Caco-2 (cell line): ENCODE data around the gene AMELX. TPM values are rescaled to one million over a fixed set of nuclear protein-coding genes. Genes with fewer than 3 reads are reported as not detected.

Experiments
- BruUV-seq: library from RNA; stranded (reverse); fragments of 400-500 nt; replicated peaks from 2 replicates; lab custom pipeline; 2021; lab: Mats Ljungman, UMichigan
- CTCF ChIA-PET: fragments of 300-600 bp; sonication (Branson Sonifier 250); formaldehyde crosslinking; loops from one replicate; lab custom pipeline; 2022; ENCODE audit warnings: antibody characterized with exemption; lab: Charles Lee
- POLR2A ChIA-PET: fragments of 300-600 bp; sonication (Branson Sonifier 250); formaldehyde crosslinking; loops from one replicate; lab custom pipeline; 2022; ENCODE audit warnings: antibody characterized with exemption; lab: Charles Lee
- DNase-seq, 2 experiments: peaks; one replicate each; pipeline versions ENCODE4 v3.0.0 to v3.0.0-alpha.2; 2020 to 2022
- H3K27me3 ChIP-seq: replicated peaks from 2 replicates; pipeline ENCODE4 v1.6.0; 2011; ENCODE audit warnings: low read length; ENCODE audit not compliant: control insufficient read depth, insufficient read depth
- H3K36me3 ChIP-seq: 2 replicates; pipeline ENCODE4 v1.5.1; 2011; ENCODE audit warnings: low read length; ENCODE audit not compliant: control insufficient read depth, insufficient read depth
- H3K4me1 ChIP-seq: fragments of 250-450 bp; sonication (Bioruptor Pico); 2 replicates; pipeline ENCODE4 v1.5.1; 2020; ENCODE audit warnings: mild to moderate bottlenecking
- H3K4me3 ChIP-seq: 2 replicates; pipeline ENCODE4 v1.5.1; 2011; ENCODE audit warnings: low read depth, mild to moderate bottlenecking, control low read depth, low read length
- H3K9me3 ChIP-seq: fragments of 250-450 bp; sonication (Bioruptor Pico); 2 replicates; pipeline ENCODE4 v1.5.1; 2020; ENCODE audit warnings: mild to moderate bottlenecking, moderate library complexity
- H3K27ac Mint-ChIP-seq: one replicate; pipeline ENCODE4 v1.8.0; 2022; ENCODE audit warnings: mixed read lengths; ENCODE audit not compliant: unreplicated experiment
- H3K27me3 Mint-ChIP-seq: one replicate; pipeline ENCODE4 v1.8.0; 2022; ENCODE audit warnings: mixed read lengths; ENCODE audit not compliant: insufficient read depth, unreplicated experiment
- H3K36me3 Mint-ChIP-seq: one replicate; pipeline ENCODE4 v1.8.0; 2022; ENCODE audit warnings: mild to moderate bottlenecking, mixed read lengths; ENCODE audit not compliant: insufficient read depth, unreplicated experiment
- H3K4me1 Mint-ChIP-seq: one replicate; pipeline ENCODE4 v1.8.0; 2022; ENCODE audit warnings: low read depth, mixed read lengths; ENCODE audit not compliant: unreplicated experiment
- H3K4me3 Mint-ChIP-seq: one replicate; pipeline ENCODE4 v1.8.0; 2022; ENCODE audit warnings: mild to moderate bottlenecking, moderate library complexity, mixed read lengths; ENCODE audit not compliant: unreplicated experiment
- H3K9me3 Mint-ChIP-seq: one replicate; pipeline ENCODE4 v1.8.0; 2022; ENCODE audit warnings: mixed read lengths; ENCODE audit not compliant: unreplicated experiment
- CTCF ChIP-seq, 2 experiments: fragments of 200-600 bp in 1 of 2; IDR thresholded peaks; 1 replicate in 1 of 2; 2 replicates in 1 of 2; pipeline versions ENCODE4 v1.5.1 to v1.8.0; 2011 to 2022; ENCODE audit warnings: antibody characterized with exemption in 1 of 2, control low read depth in 1 of 2, inconsistent platforms in 1 of 2, low read depth in 1 of 2, low read length in 1 of 2, mild to moderate bottlenecking in 1 of 2, moderate library complexity in 1 of 2; ENCODE audit not compliant: insufficient read depth in 1 of 2, severe bottlenecking in 1 of 2, unreplicated experiment in 1 of 2
- intact Hi-C: fragments of 100-400 bp; cut with micrococcal nuclease; formaldehyde crosslinking; loops from one replicate; pipeline ENCODE4 v1.10.0; 2022; ENCODE audit not compliant: unreplicated experiment
- total RNA-seq: library from RNA; stranded (reverse); gene quantifications from 2 replicates; pipeline ENCODE4 v1.2.3, GENCODE V29; 2022

The AMELX gene
- total RNA-seq, 1 experiment from 2014 or later = not detected

DNA sequence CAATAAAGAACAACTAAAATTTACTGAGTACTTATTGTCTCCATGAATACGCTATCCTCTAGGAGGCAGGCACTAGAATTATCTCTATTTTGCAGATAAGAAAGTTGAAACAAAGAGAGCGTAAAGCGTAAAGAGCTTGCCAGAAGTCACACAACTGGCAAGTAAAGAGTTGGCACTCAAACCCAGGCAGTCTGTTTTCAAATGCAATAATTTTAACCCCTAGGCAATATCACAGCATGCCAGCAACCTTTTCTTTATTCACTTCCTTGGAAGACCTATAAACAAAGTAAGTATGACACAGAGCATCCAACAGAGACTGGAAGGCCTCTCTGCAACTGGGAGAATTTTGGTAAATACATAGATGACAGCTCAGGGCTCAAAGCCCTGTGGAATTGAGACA lies 23.2 kb upstream of the AMELX start:
- BruUV-seq = no TSS peak
- no peaks in the 10 kb centered on the region for H3K9me3 Mint-ChIP-seq
- no peak for TF ChIP-seq CTCF (IDR thresholded peaks at IDR 0.05; ENCODE audit: insufficient read depth in 1 of 2, low read depth in 1 of 2, low read length in 1 of 2, severe bottlenecking in 1 of 2, unreplicated experiment in 1 of 2)
- Histone ChIP-seq H3K4me3 (no peak overlapping the region), H3K36me3 (no peaks in the 10 kb centered on the region), H3K27me3 (no peaks in the 10 kb centered on the region), H3K4me1 (peaks cover 44% of the 10 kb centered on the region), H3K9me3 (no peaks in the 10 kb centered on the region)
- peaks cover 27% of the 10 kb centered on the region for H3K4me1 Mint-ChIP-seq
- peak overlapping the region; percentile 26 for H3K27ac Mint-ChIP-seq
- ChIA-PET POLR2A (no interaction called here), CTCF (no interaction called here)
- peak overlapping the region; percentile 56 for H3K4me3 Mint-ChIP-seq
- H3K27me3 Mint-ChIP-seq = no peaks in the 10 kb centered on the region
- intact Hi-C loops = loop anchor here (10.0 kb wide), 1 partner anchor 105 kb away; no protein-coding TSS in a partner anchor
- no peak for DNase-seq
- H3K36me3 Mint-ChIP-seq = peaks cover 5% of the 10 kb centered on the region

DNA sequence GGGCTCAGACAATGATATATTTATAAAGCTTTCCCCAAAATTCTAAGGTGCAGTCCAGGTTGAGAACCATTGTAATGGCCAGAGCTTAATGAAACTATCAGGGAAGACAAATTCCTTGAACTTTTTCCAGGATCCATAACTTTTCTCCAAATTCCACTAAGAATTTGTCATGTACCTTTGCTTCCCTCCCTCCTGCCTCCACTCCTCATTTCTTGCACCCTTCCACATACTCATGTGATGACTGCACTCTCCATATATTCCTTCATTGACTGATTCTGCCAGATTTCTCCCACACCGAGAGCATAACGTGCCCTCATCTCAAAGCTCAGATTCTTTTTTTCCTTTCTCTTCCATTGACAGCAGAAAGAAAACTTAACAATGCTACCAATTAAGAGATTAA lies 20.9 kb upstream of the AMELX start:
- intact Hi-C loops = no loop called here

DNA sequence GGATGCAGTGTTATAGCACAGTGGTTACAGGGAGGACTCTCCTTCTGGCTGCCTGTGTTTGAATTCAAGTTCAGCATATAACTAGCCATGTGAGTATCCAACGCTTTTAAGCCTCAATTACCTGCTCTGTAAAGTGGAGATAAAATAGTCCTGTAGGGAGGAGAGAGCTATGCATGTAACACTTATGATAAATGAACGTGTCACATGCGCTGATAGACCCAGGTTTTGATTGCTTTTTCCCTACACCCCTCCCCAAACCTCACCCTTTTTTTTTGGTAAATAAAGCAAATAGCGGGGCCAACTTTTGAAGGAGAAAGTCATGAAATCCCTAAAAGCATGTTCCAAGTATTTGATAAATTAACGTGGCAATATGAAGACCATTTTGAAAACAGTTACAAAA lies 20.4 kb upstream of the AMELX start:
- intact Hi-C loops = no loop called here
- no peak overlapping the region for H3K27ac Mint-ChIP-seq
- Histone ChIP-seq H3K27me3 (no peaks in the 10 kb centered on the region), H3K36me3 (no peaks in the 10 kb centered on the region), H3K9me3 (no peaks in the 10 kb centered on the region), H3K4me1 (peaks cover 23% of the 10 kb centered on the region), H3K4me3 (no peak overlapping the region)
- no peak for TF ChIP-seq CTCF (IDR thresholded peaks at IDR 0.05; ENCODE audit: insufficient read depth in 1 of 2, low read depth in 1 of 2, low read length in 1 of 2, severe bottlenecking in 1 of 2, unreplicated experiment in 1 of 2)
- peaks cover 19% of the 10 kb centered on the region for H3K4me1 Mint-ChIP-seq
- no peaks in the 10 kb centered on the region for H3K36me3 Mint-ChIP-seq
- no TSS peak for BruUV-seq
- CTCF ChIA-PET = no interaction called here
- no peak overlapping the region for H3K4me3 Mint-ChIP-seq
- H3K9me3 Mint-ChIP-seq = no peaks in the 10 kb centered on the region
- POLR2A ChIA-PET = no interaction called here
- no peak for DNase-seq
- no peaks in the 10 kb centered on the region for H3K27me3 Mint-ChIP-seq

More for the DNA sequence above, 20.9 kb upstream of the AMELX start:
- H3K9me3 ChIP-seq = no peaks in the 10 kb centered on the region
- POLR2A ChIA-PET = no interaction called here
- no peaks in the 10 kb centered on the region for H3K27me3 ChIP-seq
- no peak overlapping the region for H3K4me3 ChIP-seq
- H3K4me1 ChIP-seq = peaks cover 29% of the 10 kb centered on the region
- no peaks in the 10 kb centered on the region for H3K36me3 ChIP-seq
- Mint-ChIP-seq H3K9me3 (no peaks in the 10 kb centered on the region), H3K4me3 (no peak overlapping the region), H3K4me1 (peaks cover 24% of the 10 kb centered on the region), H3K27me3 (no peaks in the 10 kb centered on the region), H3K27ac (no peak overlapping the region), H3K36me3 (no peaks in the 10 kb centered on the region)
- no TSS peak for BruUV-seq
- DNase-seq = no peak
- CTCF ChIA-PET = no interaction called here
- no peak for TF ChIP-seq CTCF (IDR thresholded peaks at IDR 0.05; ENCODE audit: insufficient read depth in 1 of 2, low read depth in 1 of 2, low read length in 1 of 2, severe bottlenecking in 1 of 2, unreplicated experiment in 1 of 2)
